HG03460 (cell line): ENCODE data around the gene SLC9A6.

ENCODE experiments used
- ATAC-seq: cut with Tn5 transposase; IDR thresholded peaks from one replicate; pipeline ENCODE4 v1.9.1; 2021; ENCODE audit not compliant: unreplicated experiment

The SLC9A6 gene

GRCh38 chrX:135985157-135985972 lies at the start of gene SLC9A6:
TSS of gene SLC9A6 (plus strand) at chrX:135985435. CDS start at chrX:135985659, 224 bp downstream.
- ATAC-seq = peak; percentile 84

GRCh38 chrX:135944486-135944885 lies 40.7 kb upstream of the SLC9A6 start:
- ATAC-seq = no peak

DNA sequence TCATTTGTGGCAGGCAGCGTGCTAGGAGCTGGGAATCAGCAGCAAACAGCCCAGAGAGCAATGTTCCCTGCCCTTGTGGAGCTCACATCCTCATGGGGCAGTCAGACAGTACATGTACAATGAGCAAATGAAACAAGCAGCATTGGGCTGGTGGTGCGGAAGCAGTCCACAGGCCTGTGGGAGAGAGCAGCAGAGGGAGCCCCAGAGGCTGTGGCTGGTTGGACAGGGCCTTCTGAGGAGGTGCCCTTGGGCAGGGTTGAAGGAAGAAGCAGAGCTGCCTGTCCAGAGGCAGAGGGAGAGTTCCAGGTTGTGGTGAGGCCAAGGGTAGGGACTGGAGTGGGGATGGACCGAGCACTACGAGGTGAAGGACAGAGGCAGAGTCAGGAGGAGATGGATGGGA lies 33.9 kb upstream of the SLC9A6 start:
- no peak for ATAC-seq

GRCh38 chrX:135973025-135973547 lies 12.1 kb upstream of the SLC9A6 start:
- peak; percentile 28 for ATAC-seq

GRCh38 chrX:135973548-135974278 lies 11.5 kb upstream of the SLC9A6 start, which contains the start of gene MMGT1:
TSS of gene MMGT1 (minus strand) at chrX:135973988. CDS start at chrX:135973675, 313 bp downstream.
- peak; percentile 77 for ATAC-seq

DNA sequence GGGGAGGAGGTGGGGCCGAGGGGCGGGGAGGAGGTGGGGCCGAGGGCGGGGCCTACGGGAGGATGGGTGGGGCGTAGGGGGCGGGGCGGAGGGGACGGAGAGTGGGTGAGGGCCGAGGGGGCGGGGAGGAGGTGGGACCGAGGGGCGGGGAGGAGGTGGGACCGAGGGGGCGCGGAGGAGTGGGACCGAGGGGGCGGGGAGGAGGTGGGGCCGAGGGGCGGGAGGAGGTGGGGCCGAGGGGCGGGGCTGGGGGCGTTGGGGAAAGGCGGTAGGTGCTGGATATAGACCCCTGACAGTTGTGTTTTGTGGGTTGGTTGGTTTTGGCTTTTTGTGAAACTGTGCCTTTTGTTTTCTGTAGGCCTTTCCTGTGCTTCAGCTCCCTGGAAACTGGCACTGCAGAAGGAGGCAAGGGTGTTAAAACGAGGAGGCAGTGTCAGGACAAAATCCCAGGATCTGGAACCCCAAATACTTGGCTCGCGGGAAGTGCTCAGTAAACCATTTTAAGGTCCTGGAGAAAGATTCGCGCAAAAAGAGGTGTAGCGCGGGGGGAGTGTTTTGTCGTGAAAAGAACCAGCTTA lies 10.9 kb upstream of the SLC9A6 start:
- ATAC-seq = no peak

DNA sequence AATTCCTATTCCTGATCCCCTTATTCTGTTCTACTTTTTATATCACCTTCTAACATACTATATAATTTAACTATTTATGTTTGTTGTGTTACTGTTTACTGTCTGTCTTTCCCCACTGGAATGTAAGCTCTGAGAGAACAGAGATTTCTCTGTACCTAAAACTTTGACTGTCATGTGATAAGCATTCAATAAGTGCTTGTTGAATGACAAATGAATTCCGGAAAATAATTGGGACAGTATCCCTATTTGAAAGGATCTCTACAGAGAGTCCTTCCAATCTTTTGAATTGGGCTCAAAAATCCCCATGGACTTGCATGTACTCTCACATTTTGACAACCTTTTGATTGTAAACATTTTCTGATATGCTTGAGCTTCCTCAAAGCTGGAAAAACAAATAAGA lies 9.8 kb upstream of the SLC9A6 start:
- ATAC-seq = no peak

- ATAC-seq = no peak
Measured at GRCh38 chrX:135977611-135978010, 7.6 kb upstream of the SLC9A6 start.

DNA sequence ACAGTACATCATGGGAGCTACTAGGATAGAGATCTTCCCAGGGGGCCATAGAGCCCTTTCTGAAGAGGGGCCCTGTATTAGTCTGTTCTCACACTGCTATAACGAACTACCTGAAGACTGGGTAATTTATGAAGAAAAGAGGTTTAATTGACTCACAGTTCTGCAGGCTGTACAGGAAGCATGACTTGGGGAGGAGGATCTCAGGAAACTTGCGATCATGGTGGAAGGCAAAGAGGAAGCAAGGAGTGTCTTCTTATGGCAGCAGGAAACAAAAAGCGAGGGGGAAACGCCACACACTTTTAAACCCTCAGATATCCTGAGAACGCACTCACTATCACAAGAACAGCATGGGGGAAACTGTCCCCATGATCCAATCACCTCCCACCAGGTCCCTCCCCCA lies 4.2 kb upstream of the SLC9A6 start:
- no peak for ATAC-seq

DNA sequence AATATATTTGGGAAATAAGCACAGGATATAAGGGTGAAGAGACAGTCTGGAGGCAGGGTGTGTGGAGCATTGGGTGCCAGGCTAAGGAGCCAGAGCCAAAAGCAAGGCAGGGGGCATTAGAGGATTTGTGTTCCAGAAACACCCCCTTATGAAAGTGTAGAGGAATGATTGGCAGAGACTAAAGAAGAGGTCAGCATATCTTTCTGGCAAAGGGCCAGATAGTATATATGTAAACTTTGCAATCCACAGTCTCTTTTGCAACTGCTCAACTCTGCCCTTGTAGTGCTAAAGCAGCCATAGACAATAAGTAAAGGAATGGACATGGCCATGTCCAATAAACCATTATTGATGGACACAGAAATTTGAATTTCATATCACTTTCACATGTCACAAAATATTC lies 3.6 kb upstream of the SLC9A6 start:
- no peak for ATAC-seq

DNA sequence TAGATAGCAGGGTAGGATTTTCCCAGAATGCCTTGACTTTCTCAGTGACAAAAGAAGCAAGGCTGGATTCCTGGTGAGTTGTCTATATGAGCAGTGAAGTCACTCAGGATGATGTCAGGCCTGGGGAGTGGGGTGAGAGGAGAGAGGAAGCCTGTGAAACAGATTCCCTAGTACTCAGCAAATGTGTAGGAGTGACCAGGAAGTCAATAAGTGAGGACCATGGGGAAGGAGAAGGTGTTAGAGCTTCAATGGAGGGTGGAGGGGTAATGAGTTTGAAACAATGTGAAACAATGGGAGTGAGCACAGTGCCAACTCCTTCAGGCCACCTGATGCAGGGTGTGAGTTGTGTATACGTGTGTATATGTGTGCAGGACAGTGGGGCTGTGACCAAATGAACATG lies 2.4 kb upstream of the SLC9A6 start:
- no peak for ATAC-seq

DNA sequence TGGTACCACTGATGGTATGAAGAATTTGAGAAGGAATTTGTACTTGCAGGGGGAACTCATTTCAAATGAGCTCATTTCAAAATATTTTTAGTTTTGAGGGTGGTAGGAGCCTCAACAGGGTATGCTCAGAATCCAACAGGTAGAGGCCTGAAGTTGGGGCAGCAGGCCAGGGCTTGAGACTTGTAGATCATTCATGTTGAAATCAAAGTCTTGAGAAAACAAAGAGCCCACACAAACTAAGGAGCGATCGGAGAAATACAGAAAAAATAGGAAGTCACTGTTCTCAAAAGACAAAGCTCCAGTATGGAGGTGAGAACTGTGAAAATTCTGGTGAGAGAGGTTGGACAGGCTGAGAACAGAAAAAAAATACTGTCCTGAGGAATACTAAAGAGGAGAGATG lies 979 bp upstream of the SLC9A6 start:
- no peak for ATAC-seq

- no peak for ATAC-seq
Measured at GRCh38 chrX:135984791-135985156, 461 bp upstream of the SLC9A6 start.

DNA sequence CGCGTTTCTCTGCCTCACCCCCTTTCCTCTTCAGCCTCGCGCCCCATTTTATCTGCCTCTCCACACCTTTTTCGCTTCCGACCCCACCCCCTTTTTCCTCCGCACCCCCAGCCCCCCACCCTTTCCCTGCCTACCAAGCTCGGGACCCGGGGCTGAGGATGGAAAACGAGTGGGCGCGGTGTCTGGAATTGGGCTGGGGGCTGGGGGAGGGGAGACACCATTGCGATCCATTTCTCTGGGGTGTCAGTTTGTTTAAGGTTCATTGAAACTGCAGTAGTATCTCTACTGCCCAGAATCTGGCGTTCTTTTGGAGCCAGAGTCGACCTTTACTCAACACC lies 707 bp downstream of the SLC9A6 start:
- ATAC-seq = no peak

DNA sequence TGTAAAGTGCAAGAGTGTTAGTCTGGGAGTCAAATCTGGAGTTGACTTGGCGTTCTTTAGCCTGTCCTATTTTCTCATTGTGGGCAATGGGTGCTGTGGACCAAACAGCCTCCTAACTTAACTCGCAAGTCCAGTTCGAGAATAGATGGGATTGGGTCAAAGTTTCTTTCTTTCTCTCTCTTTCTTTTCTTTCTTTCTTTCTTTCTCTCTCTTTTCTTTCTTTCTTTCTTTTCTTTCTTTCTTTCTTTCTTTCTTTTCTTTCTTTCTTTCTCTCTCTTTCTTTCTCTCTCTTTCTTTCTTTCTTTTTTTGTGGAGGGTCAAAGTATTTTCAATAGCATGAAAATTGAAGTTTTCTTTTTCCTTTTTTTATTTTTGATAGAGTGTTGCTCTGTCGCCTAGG lies 3.0 kb downstream of the SLC9A6 start:
- ATAC-seq = no peak

DNA sequence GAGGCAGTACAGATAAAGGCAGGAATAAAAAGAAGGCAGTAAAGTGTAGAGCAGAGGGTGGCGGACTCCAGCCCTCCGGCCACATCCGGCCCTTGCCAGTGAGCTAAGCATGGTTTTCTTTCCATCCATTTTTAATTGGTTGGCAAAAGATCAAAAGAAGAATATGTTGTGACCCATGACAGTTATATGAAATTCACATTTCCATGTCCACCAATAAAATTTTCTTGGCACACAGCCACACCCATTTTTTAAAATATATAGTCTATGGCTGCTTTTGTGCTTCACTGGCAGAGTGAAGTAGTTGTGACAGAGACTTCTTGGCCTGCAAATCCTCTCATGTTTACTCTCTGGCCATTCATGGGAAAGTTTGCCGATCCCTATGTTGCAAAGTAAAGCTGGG lies 29.8 kb downstream of the SLC9A6 start:
- ATAC-seq = no peak

- no peak for ATAC-seq
Measured at GRCh38 chrX:136016881-136017280, 31.6 kb downstream of the SLC9A6 start.

DNA sequence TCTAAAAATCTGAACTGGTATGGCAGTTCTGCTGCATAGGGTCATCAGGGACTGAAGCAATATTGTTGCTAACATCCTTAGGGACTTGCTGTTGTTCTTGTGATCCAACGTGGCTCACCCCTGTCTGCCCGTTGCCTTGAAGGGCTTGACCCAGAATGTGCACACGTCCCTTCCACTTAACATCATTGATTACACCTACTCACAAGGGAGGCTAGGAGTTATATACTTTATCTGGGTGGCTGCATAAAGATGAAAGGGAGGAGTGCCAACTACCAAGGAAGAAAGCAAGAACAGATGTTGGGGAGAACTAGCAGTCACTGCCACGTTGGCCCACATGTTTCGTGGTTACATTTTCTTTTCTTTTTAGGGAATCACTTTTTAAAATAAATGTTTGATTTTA lies 34.0 kb downstream of the SLC9A6 start:
- ATAC-seq = no peak

- no peak for ATAC-seq
Measured at GRCh38 chrX:136021160-136021559, 35.9 kb downstream of the SLC9A6 start.

DNA sequence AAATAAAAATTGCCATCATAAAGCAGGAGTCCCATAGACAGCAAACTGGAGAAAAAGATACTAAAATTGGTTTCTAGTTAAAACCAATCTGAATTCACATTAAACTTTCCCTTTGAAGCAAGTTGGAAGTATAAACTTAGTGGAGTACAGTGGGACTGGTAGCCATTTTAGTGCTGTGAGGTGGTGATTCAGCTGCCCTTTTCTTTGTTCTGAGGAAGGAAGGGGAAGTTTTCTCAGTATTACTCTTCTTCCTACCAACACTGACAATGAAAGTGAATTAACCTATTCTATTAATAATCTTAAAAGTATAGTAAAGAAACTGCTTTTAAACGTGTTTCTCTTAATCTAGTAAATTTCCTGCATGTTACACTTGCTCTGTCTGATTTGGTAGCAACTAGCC lies 36.7 kb downstream of the SLC9A6 start:
- no peak for ATAC-seq

DNA sequence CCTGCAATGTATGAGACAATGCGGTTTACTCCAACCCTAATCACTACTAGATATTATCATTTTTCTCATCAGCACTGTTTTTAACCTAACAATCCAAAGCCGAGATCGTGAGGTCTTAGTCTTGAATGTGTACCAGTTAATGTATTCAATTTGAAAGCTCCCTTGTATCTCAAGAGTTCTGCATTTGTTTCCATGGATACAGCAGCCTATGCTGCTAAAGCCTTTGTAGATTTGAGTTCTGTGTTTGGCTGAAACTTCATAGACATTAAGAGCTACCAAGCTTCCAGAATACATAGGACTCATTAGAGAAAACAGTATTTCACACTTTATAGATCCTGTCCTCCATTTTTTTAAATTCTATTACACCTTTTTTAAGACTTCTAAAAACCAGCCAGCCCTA lies 39.9 kb downstream of the SLC9A6 start:
- ATAC-seq = no peak
